Fibroblast of pulmonary artery (primary cell): ENCODE results near the gene NOL8.

Experiments
- DNase-seq: peaks from one replicate; pipeline ENCODE4 v3.0.0-alpha.2; 2010; ENCODE audit warnings: low read depth
- H3K4me3 ChIP-seq: replicated peaks from 2 replicates; pipeline ENCODE4 v1.5.1; 2011; ENCODE audit warnings: low read depth, mild to moderate bottlenecking, control low read depth, low read length, moderate library complexity
- CTCF ChIP-seq: IDR thresholded peaks from 2 replicates; pipeline ENCODE4 v1.5.1; 2011; ENCODE audit warnings: mild to moderate bottlenecking, control low read depth, low read length, inconsistent platforms; ENCODE audit errors: missing control alignments

The NOL8 gene

GRCh38 chr9:92276331-92277032 is 48.7 kb downstream of the NOL8 start:
- no peak for DNase-seq
- no peak overlapping the region for H3K4me3 ChIP-seq
- no peak for TF ChIP-seq CTCF

- TF ChIP-seq CTCF, result no peak
- no peak overlapping the region for H3K4me3 ChIP-seq
- DNase-seq, result no peak
Observed at GRCh38 chr9:92275541-92275940, 49.6 kb downstream of the NOL8 start.

GRCh38 chr9:92270511-92270910 is 54.6 kb downstream of the NOL8 start:
- no peak for DNase-seq
- TF ChIP-seq CTCF, result no peak

GRCh38 chr9:92266486-92266885 is 58.7 kb downstream of the NOL8 start:
- no peak for TF ChIP-seq CTCF
- H3K4me3 ChIP-seq, result no peak overlapping the region

More at GRCh38 chr9:92270511-92270910, 54.6 kb downstream of the NOL8 start:
- no peak overlapping the region for H3K4me3 ChIP-seq

GRCh38 chr9:92265154-92265553 is 60.0 kb downstream of the NOL8 start:
- H3K4me3 ChIP-seq, result no peak overlapping the region
- TF ChIP-seq CTCF, result no peak
- DNase-seq, result no peak

More at GRCh38 chr9:92266486-92266885, 58.7 kb downstream of the NOL8 start:
- DNase-seq, result no peak

- no peak for TF ChIP-seq CTCF
- DNase-seq, result no peak
- no peak overlapping the region for H3K4me3 ChIP-seq
Observed at GRCh38 chr9:92263131-92263530, 62.0 kb downstream of the NOL8 start.

- TF ChIP-seq CTCF, result no peak
- H3K4me3 ChIP-seq, result no peak overlapping the region
- no peak for DNase-seq
Observed at GRCh38 chr9:92257327-92257726, 67.8 kb downstream of the NOL8 start.
